NCI-H2227 (cell line): ENCODE results near the gene MPDZ.

ENCODE experiments used
- DNase-seq: peaks from one replicate; lab custom pipeline; 2025; ENCODE audit not compliant: unreplicated experiment; lab: John Stamatoyannopoulos, UW

The MPDZ gene

DNA sequence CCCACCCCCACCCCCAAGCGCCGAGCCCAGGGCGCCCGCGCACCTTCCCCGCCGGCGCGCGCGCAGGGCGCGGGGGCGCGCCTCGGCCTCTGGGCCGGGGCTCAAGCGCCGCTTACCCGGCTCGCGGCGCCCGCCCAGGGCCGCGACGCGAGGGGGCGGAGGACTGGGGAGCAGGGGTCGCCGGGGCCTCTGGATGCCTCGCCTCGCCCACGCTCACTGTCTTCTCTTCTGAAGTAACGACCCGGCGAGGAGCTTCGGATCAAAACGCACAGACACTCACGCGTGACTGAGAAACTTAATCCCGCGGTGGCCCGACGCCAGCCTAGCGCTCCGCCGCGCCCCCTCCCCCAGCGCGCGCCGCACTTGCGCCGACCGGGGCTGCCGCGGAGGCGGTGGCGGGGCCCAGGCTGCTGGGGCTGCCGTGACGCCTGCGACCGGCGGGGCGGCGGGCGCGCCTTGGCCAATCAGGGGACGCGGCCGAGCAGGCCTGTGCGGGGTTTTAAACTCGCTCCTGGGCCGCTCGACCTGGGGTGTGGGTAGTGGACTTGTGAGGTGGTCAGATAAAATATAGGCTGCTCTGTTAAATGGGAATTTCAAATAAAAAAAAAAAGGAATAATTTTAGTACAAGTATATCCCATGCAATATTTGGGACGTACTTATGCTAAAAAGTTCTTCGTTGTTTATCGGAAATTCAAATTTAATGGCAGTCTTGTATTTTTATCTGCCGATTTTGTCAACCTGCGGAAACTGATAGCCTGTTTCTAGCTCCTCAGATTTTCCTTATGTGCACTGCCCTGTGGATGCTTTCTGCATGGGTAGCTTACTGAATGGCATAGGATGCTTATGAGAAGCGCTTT lies at the start of gene MPDZ:
MPDZ (minus strand) TSS at position 409 of the 858 bp plus-strand sequence. CDS start 29,377 bp downstream, outside the sequence.
- DNase-seq, result peak; percentile 90

GRCh38 chr9:13324988-13325387 lies 45.5 kb upstream of the MPDZ start:
- no peak for DNase-seq

DNA sequence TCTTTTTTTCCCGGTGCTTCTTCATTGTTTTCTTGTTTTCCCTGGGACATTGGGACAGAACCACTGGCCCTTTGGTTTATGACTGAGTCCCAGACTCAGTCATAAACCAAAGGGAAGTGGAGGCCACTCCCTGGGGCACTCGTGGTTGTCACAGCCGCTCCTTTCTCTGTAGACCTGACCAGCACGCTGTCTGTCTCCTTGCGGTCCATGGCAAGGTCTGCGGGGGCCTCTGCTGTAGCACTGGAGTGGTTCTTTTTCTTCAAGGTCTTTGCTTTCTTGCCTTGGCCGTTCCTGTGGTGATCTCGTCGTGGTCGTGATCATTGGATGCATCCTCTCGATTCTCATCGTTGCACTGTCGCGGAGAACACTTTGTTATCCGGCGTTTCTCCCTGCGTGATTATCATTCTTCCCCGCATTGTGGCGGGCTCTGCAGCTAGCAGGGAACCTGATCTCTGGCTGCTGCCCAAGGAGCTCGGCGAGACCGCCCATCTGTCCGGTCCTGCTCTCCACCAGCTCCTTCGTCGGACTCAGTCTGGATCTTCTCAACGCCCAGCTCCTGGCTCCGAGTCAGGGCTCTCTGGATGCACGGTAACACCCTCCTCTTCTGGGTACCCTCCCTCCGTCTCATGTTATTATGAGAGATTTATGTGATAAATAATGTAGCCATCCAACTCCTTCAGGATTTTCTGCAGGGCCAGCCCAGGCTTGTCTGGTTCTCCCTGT lies 43.5 kb upstream of the MPDZ start:
- DNase-seq, result no peak

DNA sequence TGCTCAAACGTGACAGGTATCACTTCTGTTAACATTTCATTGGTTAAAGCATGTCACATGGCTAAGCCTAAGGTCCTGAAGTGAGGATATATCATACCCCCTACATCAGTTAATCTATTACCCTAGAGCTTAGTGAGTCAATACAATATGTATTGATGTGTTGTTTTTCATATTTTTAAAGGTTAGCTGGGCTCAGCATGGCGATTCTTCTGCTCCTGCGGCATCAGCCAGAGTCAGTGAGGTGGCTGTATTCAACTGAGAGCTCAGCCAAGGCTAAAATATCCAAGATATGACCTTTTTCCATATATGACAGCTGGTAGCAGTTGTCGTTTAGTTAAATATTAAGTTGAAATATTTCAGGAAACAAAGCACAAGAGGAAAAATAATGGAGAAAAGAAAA lies 38.5 kb upstream of the MPDZ start:
- DNase-seq, result no peak

DNA sequence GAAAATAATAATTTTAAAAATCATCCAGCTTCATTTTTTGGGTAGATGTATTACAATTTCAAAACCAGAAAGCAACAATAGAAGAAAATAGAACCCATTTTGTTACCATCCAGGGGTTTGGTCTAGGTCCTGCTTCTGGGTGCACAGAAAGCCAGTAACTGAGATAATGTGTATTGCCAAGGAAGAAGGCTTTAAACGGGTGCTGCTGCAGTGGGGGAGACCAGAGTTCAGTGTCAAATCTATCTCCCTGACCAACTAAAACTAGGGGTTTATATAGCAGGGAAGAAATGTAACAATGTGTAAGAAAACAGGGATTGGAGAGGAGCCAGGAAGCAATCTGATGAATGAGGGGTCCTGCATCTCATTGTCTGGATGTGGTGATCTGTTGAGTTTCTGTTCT lies 17.5 kb upstream of the MPDZ start:
- no peak for DNase-seq

DNA sequence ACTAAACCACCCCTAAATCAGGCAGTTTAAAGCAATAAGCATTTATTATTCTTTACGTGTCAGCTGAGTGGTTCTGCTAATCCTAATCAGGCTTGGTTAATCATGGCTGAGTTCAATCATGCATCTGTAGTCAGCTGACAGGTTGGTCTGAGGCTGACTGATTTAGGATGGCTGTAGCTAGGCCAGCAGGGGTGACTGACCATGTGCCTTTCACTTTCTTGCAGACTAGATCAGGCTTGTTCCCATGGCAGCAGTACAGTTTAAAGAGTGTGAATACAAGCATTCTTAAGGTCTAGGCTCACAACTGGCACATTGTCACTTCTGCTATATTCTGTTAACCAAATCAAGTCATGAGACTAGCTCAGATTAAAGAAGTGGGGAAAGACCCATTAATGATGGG lies 16.1 kb upstream of the MPDZ start:
- DNase-seq, result no peak

- DNase-seq, result no peak
These were observed 13.3 kb upstream of the MPDZ start for GRCh38 chr9:13292782-13293181.

DNA sequence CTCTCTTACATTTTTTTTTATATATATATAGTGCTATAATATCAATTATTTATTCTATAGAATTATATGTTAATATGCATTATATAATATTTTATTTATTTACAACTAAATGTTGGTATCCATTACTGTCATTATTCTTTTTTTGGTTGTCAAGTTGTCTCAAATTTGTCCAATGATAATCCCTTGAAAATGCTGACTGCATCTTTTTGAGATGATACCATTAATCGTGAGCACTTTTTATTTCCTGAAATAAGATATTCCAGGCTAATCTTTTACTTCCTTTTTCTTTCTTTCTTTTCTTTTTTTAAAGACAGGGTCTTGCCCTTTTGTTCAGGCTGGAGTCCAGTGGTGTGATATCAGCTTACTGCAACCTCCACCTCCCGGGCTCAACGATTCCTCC lies 12.7 kb upstream of the MPDZ start:
- no peak for DNase-seq

GRCh38 chr9:13291718-13292117 lies 12.2 kb upstream of the MPDZ start:
- DNase-seq, result no peak

- DNase-seq, result no peak
These were observed 4.5 kb upstream of the MPDZ start for GRCh38 chr9:13284011-13284410.

DNA sequence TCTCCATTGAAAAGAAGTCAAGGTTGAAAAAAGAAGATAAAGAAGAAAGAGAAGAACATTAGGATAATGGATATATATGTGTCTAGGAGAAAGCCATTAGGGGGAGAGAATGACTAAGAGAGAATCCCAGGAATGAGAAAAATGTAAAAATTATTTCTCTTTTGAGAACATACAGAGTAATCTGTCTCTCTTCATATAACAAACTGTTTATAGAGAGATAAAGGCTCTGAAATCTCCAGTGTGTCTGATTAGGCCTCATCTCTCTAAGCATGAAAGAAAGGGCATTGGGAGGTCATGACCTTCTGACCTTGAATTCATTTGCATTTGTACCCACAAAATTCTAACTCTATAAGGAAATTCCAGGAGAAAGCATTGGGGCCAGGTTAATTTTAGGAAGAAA lies 3.5 kb upstream of the MPDZ start:
- DNase-seq, result no peak

GRCh38 chr9:13281356-13282016 lies 2.0 kb upstream of the MPDZ start:
- no peak for DNase-seq

- peak; percentile 73 for DNase-seq
These were observed 885 bp downstream of the MPDZ start for GRCh38 chr9:13278368-13279246.

DNA sequence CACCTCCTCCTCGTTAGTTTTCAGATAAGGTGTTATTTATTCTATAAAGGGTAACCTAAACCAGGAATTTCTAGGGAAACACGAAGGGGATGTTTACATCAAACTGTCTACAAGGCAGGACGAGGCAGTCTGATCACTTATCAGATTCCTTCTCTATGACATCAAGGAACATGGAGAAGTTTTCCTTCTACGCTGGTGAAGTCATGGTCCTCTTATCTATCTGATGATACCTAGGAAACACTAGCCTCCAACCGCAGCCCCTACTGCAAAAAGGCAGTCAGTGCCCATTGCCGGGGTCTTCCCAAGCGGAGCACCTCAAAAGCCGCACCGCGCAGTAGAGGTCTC lies 1.5 kb downstream of the MPDZ start:
- DNase-seq, result peak; percentile 68

DNA sequence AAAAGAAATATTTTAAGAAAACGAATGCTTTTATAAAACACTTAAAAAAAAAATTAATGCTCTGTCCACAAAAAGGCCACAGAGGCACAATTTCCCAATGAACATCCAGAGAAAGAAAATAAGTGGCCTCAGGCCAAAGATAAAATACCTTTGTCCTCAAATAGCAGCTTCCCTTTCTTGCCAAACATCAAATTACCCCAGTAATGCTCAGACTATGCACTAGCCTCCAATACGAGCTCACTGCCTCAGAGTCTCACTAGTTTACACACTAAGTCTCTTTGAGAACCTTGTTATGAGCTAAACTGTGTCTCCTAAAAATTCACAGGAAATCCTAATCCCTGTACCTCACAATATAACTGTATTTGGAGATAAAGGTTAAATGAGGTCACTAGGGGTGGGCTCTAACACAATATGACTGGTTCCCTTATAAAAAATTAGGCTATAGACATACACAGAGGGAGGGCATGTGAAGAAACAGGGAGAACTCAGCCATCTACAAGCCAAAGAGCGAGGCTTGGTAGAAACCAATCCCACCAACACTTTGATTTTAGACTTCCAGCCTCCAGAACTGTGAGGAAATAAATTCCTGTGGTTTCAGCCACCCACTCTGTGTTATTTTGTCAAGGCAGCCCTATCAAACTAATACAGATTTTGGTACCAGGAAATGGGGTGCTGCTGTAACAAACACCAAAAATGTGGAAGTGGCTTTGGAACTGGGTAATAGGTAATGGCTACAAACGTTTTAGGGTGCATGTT lies 4.4 kb downstream of the MPDZ start:
- DNase-seq, result peak; percentile 21

- DNase-seq, result no peak
These were observed 8.8 kb downstream of the MPDZ start for GRCh38 chr9:13270734-13271133.

DNA sequence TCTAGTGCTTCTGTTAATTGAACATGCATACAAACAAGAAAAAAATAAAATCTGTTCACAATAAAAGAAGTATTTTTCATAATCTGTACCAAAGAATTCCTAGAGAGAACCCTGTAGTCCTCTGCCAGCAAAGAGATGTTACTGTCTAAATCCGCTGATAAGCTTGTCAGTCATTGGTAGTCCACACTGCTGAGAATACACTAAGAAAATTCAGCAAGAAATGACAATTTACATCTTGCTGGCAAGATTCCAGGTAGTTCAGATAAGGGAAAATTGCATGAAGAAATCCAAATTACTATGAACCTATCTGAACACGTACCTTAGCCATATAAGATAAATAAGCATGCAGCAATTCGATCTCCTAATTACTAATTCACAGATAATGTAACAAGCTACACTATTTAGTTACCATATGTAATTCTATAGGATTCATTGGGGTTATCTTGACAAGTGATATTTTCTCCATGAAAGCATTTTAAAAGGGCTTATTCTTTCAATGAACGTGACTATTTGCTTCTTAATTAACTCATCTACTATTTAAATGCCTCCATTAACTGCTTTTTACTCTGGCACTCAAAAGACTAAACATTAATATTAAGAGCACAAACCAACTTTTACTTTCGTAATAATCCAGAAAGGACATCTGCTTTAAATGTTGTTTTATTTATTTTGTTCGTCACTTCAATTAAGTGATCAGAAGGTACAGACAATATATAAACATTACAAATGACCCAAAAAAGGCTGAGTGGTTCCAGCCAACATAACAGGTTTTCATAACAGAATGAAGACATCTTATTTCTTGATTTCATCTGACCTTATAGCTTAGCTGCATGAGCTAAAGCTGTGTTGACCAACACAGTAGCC lies 9.7 kb downstream of the MPDZ start:
- peak; percentile 12 for DNase-seq

DNA sequence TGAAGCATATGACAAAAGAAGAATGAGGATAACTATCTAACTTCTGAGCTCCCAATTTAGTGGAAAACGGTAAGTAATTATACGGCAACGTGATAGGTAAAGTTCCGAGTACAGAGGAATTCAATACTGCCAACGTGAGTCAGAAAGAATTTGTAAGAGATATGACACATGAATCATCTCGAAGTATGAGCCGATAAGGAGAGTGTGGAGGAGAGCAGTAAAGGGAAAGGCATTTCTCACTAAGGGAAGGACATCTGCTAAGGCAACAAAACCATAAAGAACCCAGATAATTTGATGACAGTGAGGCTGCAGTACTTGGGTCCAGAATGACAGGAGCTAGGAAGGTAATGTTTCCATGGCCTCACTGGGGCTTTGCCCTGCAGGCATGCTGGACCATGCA lies 11.0 kb downstream of the MPDZ start:
- DNase-seq, result no peak

GRCh38 chr9:13267743-13268142 lies 11.7 kb downstream of the MPDZ start:
- DNase-seq, result no peak
